HG03097 (cell line): Measurements from ENCODE around the gene SMCHD1.
"Not testable (repeated sequence)": the region's sequence is repeated elsewhere in the genome, so short reads cannot be mapped to it uniquely, and the experiment has no call there.

Source experiments
- ATAC-seq: cut with Tn5 transposase; IDR thresholded peaks from one replicate; pipeline ENCODE4 v1.9.1; 2021; ENCODE audit not compliant: unreplicated experiment, low FRiP score

The SMCHD1 gene

DNA sequence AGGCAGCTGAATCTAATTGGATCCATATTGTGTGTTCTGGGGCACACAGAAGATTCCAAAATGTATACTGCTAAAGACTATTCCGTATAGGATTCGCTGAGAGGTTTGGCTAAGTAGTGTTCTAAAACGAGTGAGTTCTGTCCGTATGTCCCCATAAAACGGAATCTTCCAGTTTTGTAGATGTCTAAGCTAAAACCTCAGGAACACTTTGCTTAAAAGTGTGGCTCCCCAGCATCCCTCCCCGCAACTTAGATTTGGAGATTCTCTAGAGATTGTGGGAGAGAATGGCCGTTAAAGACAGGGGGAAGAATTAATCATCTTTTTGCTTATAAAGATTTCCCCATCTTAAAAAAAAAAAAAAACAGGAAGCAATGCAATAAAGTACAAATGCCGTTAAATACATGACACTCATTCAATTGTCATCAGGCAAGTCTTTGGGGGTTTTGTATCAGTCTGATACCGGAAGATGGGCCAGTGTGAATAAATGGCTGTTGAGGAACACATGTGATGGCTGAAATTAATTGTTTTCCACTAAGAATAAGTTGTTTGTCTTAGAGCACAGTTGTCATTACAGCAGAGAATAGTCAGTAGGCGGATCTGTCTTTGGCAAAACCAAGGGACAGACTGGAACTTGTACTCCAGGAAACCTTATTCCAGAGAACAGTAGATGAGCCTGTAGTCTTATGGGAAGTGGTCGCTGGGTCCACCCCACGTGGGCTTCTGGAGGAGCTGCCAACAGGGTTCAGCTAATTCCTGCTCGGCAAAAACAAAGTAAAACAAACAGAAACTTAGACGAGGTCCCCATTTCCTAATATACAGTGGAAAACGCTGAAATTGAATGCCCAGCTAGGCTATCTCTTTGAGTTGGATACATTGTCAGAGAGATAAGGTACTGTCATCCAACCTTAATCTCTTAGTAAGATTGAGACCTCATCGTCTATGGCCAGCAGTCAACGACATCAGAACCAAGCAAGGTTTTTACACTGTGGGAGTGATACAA, 193.0 kb downstream of the SMCHD1 start:
- no peak for ATAC-seq

DNA sequence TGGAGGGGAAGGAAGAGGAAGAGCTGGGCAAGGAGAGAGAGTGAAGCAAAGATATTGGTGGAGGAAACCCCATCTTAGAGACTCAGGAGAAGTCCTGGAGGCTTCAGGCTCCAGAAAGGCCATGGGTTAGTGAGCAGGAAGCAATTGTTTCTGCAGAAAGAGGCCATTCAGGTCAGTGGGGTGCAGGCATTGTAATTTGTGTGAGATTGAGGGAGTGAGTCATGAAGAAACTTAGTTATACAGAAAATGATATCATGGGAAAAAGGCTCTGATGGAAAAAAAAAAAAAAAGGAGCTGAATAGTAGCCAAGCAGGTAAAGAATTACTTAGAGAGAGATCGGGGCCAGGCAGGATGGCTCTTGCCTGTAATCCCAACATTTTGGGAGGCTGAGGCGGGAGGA, 195.3 kb downstream of the SMCHD1 start:
- no peak for ATAC-seq

DNA sequence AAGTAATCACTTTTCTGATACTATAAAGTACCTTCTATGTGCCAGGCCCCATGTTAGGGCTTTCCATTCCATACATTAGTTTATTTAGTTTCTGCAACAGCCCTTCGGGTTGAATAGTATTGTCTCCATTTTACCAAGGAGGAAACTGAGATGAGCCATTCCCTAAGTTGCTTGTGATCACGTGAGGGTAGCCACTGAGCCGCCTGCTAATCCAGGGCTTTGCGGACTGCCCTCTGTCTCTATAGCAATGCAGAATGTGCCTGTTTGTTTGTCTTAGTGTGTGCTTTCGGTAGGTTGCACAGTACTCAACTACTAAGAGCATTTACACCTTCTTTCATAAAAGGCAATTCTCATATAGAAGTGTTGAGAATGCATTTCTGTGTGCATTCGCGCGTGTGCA, 196.2 kb downstream of the SMCHD1 start:
- ATAC-seq: no peak

DNA sequence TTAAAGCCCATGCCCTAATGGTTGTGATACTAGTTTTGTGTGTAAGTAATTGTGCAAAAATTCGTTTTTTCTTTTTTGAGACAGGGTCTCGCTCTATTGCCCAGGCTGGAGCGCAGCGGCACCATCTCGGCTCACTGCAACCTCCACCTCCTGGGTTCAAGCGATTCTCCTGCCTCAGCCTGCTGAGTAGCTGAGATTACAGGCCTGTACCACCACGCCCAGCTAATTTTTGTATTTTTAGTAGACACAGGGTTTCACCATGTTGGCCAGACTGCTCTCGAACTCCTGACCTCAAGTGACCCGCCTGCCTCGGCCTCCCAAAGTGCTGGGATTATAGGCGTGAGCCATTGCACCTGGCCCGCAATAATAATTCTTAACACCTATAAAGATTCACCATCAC, 196.9 kb downstream of the SMCHD1 start:
- ATAC-seq: not testable (repeated sequence)

DNA sequence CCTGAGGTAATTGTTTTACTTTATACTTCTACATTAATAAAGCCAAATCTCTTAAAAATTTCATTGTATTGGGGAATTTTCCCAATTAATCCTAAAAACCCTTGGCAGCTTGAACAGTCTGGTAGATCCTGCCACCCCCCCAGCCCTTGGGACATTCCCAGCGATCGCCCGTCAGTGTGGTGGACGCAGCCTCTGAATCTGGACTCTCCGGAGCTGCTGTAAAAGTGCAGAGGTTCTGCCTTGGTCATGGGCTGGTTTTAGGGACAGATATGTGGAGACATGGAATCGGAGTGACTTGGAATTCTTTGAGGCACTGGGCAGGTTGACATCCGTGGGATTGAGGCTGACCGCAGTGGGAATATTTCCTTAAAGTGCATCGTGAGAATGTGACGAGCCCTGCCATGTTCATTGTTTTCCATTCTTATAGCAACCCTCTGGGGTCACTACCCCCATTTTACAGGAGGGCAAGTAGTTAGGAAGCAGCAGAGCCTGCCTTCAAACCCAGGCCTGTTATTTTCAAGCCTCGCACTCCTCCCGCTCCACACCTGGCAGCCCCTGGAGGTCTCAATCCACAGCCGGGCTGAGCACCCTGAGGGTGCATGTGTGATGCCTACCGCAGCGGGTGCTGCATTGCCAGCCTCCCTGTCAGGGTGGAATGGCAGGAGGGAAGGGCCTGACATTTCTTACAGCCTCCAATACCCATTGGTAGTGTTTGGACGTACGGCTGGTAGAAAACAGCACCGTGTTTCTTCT, 197.8 kb downstream of the SMCHD1 start:
- no peak for ATAC-seq

DNA sequence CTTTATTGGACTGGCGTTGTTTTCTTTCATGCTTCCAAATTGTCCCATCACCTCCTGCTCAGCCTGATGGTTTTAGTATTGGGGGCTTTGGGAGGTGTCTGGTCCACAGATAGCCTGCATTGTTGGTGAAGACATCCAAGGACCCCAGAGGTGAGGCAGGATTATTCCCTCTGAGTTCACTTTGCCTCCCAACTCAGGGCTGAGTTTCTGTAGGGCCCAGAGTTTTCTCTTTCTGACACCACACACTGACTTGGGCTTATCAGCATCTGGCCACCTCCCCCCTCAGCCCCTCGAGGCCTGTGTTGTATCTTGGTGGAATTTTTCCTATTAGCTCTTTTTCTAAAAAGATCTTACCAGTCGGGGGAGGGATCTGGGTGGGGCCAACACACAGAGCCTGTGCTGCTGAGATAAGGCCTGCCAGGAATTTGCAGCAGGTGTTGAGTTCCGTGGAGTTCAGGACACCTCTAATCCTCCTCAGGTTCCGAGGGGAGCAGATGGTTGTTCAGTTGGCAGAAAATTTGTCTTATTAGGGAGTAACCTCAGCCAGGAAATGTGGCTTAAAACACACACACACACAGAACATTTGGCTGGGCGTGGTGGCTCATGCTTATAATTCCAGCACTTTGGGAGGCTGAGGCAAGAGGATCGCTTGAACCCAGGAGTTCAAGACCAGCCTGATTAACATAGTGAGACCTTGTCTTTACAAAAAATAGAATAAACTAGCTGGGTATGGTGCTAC, 198.6 kb downstream of the SMCHD1 start:
- no peak for ATAC-seq
